Activated T-cell treated with anti-CD3 and anti-CD28 coated beads for 24 hours (primary cell): Measurements from ENCODE around the gene FIBCD1.

Experiments
- DNase-seq: peaks from one replicate; pipeline ENCODE4 v3.0.0-alpha.2; 2020; ENCODE audit warnings: low read depth

FIBCD1 gene

GRCh38 chr9:130879863-130880411 is 59.1 kb downstream of the FIBCD1 start:
- no peak for DNase-seq

- DNase-seq: no peak
Measured at GRCh38 chr9:130878295-130878694, 60.8 kb downstream of the FIBCD1 start.

GRCh38 chr9:130877300-130877699 is 61.7 kb downstream of the FIBCD1 start:
- no peak for DNase-seq

- no peak for DNase-seq
Measured at GRCh38 chr9:130874783-130875182, 64.3 kb downstream of the FIBCD1 start.

- no peak for DNase-seq
Measured at GRCh38 chr9:130873966-130874365, 65.1 kb downstream of the FIBCD1 start.

- no peak for DNase-seq
Measured at GRCh38 chr9:130872912-130873503, 66.0 kb downstream of the FIBCD1 start.

GRCh38 chr9:130872508-130872907 is 66.5 kb downstream of the FIBCD1 start:
- no peak for DNase-seq

GRCh38 chr9:130872093-130872492 is 67.0 kb downstream of the FIBCD1 start:
- DNase-seq: no peak

- no peak for DNase-seq
Measured at GRCh38 chr9:130871395-130872062, 67.5 kb downstream of the FIBCD1 start.

GRCh38 chr9:130870491-130871381 is 68.3 kb downstream of the FIBCD1 start:
- DNase-seq: no peak

- DNase-seq: no peak
Measured at GRCh38 chr9:130869250-130869649, 69.8 kb downstream of the FIBCD1 start.

- no peak for DNase-seq
Measured at GRCh38 chr9:130868230-130868629, 70.8 kb downstream of the FIBCD1 start.

GRCh38 chr9:130867556-130867955 is 71.5 kb downstream of the FIBCD1 start:
- DNase-seq: no peak

GRCh38 chr9:130866474-130866965 is 72.5 kb downstream of the FIBCD1 start:
- peak; percentile 37 for DNase-seq

GRCh38 chr9:130865921-130866320 is 73.1 kb downstream of the FIBCD1 start:
- DNase-seq: no peak

- no peak for DNase-seq
Measured at GRCh38 chr9:130864541-130864940, 74.5 kb downstream of the FIBCD1 start.

- no peak for DNase-seq
Measured at GRCh38 chr9:130862747-130863146, 76.3 kb downstream of the FIBCD1 start.

- no peak for DNase-seq
Measured at GRCh38 chr9:130862217-130862616, 76.8 kb downstream of the FIBCD1 start.

- no peak for DNase-seq
Measured at GRCh38 chr9:130861372-130862180, 77.5 kb downstream of the FIBCD1 start.

GRCh38 chr9:130860458-130861316 is 78.4 kb downstream of the FIBCD1 start:
- no peak for DNase-seq
